ENCODE data around the gene SLC23A1.
"Not testable (repeated sequence)": the region's sequence is repeated elsewhere in the genome, so short reads cannot be mapped to it uniquely, and the experiment has no call there.

DNA sequence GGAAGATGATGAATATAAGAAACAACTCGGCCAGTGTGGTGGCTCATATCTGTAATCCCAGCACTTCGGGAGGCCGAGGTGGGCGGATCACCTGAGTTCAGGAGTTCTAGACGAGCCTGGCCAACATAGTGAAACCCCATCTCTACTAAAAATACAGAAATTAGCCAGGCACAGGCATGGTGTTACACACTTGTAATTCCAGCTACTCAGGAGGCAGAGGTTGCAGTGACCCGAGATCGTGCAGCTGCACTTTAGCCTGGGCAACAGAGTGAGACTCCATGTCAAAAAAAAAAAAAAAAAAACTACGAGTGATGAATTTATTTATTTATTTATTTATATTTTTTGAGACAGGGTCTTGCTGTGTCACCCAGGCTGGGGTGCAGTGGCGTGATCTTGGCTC lies 35.2 kb downstream of the SLC23A1 start:
- TF ChIP-seq, protein P1, sequence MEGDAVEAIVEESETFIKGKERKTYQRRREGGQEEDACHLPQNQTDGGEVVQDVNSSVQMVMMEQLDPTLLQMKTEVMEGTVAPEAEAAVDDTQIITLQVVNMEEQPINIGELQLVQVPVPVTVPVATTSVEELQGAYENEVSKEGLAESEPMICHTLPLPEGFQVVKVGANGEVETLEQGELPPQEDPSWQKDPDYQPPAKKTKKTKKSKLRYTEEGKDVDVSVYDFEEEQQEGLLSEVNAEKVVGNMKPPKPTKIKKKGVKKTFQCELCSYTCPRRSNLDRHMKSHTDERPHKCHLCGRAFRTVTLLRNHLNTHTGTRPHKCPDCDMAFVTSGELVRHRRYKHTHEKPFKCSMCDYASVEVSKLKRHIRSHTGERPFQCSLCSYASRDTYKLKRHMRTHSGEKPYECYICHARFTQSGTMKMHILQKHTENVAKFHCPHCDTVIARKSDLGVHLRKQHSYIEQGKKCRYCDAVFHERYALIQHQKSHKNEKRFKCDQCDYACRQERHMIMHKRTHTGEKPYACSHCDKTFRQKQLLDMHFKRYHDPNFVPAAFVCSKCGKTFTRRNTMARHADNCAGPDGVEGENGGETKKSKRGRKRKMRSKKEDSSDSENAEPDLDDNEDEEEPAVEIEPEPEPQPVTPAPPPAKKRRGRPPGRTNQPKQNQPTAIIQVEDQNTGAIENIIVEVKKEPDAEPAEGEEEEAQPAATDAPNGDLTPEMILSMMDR (conservative IDR thresholded peaks at IDR 0.05; ENCODE audit: low read length) = not testable (repeated sequence)
- not testable (repeated sequence) for TF ChIP-seq EZH2phosphoT487 (IDR thresholded peaks at IDR 0.05; ENCODE audit: borderline replicate concordance)

Measured in Loucy (cell line).